ENCODE measurements around the gene MYO3B. TPM values are rescaled to one million over a fixed set of nuclear protein-coding genes. Genes with fewer than 3 reads are reported as not detected.

MYO3B gene
- total RNA-seq, 4 donors from 2014 or later: 0.48 TPM; not detected in 3

- DNase-seq: no peak
- intact Hi-C loops (cut with DNase I; ENCODE audit: low total_unique reads) (no loop called here), in situ Hi-C loops (cut with MboI; ENCODE audit: low pct_ligation_motif_present in 1 of 4, low pct_unique_long_range_greater_than_20kb in 1 of 4, low sequenced_read_pairs in 3 of 4) (no loop called here)
- H3K4me3 ChIP-seq: no peak overlapping the region
- H3K27me3 ChIP-seq: no peaks in the 10 kb centered on the region
- TF ChIP-seq POLR2A (IDR thresholded peaks at IDR 0.05): no peak
- no peak for TF ChIP-seq EP300 (IDR thresholded peaks at IDR 0.05; ENCODE audit: low read depth)
- TF ChIP-seq POLR2AphosphoS5 (IDR thresholded peaks at IDR 0.05): no peak
- no peak for TF ChIP-seq CTCF (IDR thresholded peaks at IDR 0.05)
- no peaks in the 10 kb centered on the region for H3K9me3 ChIP-seq
- peaks cover 0 to 7% (median 0%) of the 10 kb centered on the region in 4 donors for H3K4me1 ChIP-seq
- 18 to 19% methylated on average over 2 of the region's 2 CpGs for WGBS, 2 donors (ENCODE audit: low coverage in 1 of 2)
- H3K36me3 ChIP-seq: no peaks in the 10 kb centered on the region
- no peak overlapping the region for H3K27ac ChIP-seq
Measured at GRCh38 chr2:170586571-170587095, 408.7 kb downstream of the MYO3B start.

GRCh38 chr2:170587117-170587516 lies 409.2 kb downstream of the MYO3B start:
- no peak overlapping the region for H3K27ac ChIP-seq
- H3K27me3 ChIP-seq: no peaks in the 10 kb centered on the region
- intact Hi-C loops (cut with DNase I; ENCODE audit: low total_unique reads): no loop called here
- 57 to 72% methylated on average over 1 to 2 of the region's 2 CpGs for WGBS, 2 donors (ENCODE audit: low coverage in 1 of 2)
- DNase-seq: no peak
- TF ChIP-seq CTCF (IDR thresholded peaks at IDR 0.05) (no peak), EP300 (IDR thresholded peaks at IDR 0.05; ENCODE audit: low read depth) (no peak), POLR2AphosphoS5 (IDR thresholded peaks at IDR 0.05) (no peak), POLR2A (IDR thresholded peaks at IDR 0.05) (no peak)
- no peaks in the 10 kb centered on the region for H3K9me3 ChIP-seq
- peaks cover 0 to 7% (median 0%) of the 10 kb centered on the region in 4 donors for H3K4me1 ChIP-seq
- H3K4me3 ChIP-seq: no peak overlapping the region
- in situ Hi-C loops (cut with MboI; ENCODE audit: low pct_ligation_motif_present in 1 of 4, low pct_unique_long_range_greater_than_20kb in 1 of 4, low sequenced_read_pairs in 3 of 4): no loop called here
- H3K36me3 ChIP-seq: no peaks in the 10 kb centered on the region

GRCh38 chr2:170587922-170588321 lies 410.0 kb downstream of the MYO3B start:
- Histone ChIP-seq H3K27me3 (no peaks in the 10 kb centered on the region), H3K9me3 (no peaks in the 10 kb centered on the region), H3K36me3 (no peaks in the 10 kb centered on the region), H3K4me1 (peaks cover 0 to 7% (median 0%) of the 10 kb centered on the region in 4 donors), H3K27ac (no peak overlapping the region), H3K4me3 (no peak overlapping the region)
- 67 to 72% methylated on average over 1 to 2 of the region's 2 CpGs for WGBS, 2 donors (ENCODE audit: low coverage in 1 of 2)
- intact Hi-C loops (cut with DNase I; ENCODE audit: low total_unique reads) (no loop called here), in situ Hi-C loops (cut with MboI; ENCODE audit: low pct_ligation_motif_present in 1 of 4, low pct_unique_long_range_greater_than_20kb in 1 of 4, low sequenced_read_pairs in 3 of 4) (no loop called here)
- TF ChIP-seq CTCF (IDR thresholded peaks at IDR 0.05): no peak
- no peak for TF ChIP-seq EP300 (IDR thresholded peaks at IDR 0.05; ENCODE audit: low read depth)
- no peak for TF ChIP-seq POLR2A (IDR thresholded peaks at IDR 0.05)
- TF ChIP-seq POLR2AphosphoS5 (IDR thresholded peaks at IDR 0.05): no peak
- DNase-seq: no peak

GRCh38 chr2:170588729-170589128 lies 410.8 kb downstream of the MYO3B start:
- H3K4me1 ChIP-seq: peaks cover 0 to 7% (median 0%) of the 10 kb centered on the region in 4 donors

More at GRCh38 chr2:170588729-170589128, 410.8 kb downstream of the MYO3B start:
- Histone ChIP-seq H3K27ac (no peak overlapping the region), H3K27me3 (no peaks in the 10 kb centered on the region), H3K9me3 (no peaks in the 10 kb centered on the region), H3K36me3 (no peaks in the 10 kb centered on the region), H3K4me3 (no peak overlapping the region)
- TF ChIP-seq CTCF (IDR thresholded peaks at IDR 0.05) (no peak), EP300 (IDR thresholded peaks at IDR 0.05; ENCODE audit: low read depth) (no peak), POLR2A (IDR thresholded peaks at IDR 0.05) (no peak), POLR2AphosphoS5 (IDR thresholded peaks at IDR 0.05) (no peak)
- WGBS, 2 donors (ENCODE audit: low coverage in 1 of 2): 62 to 86% methylated on average over 2 of the region's 2 CpGs
- in situ Hi-C loops (cut with MboI; ENCODE audit: low pct_ligation_motif_present in 1 of 4, low pct_unique_long_range_greater_than_20kb in 1 of 4, low sequenced_read_pairs in 3 of 4) (no loop called here), intact Hi-C loops (cut with DNase I; ENCODE audit: low total_unique reads) (no loop called here)
- DNase-seq: no peak
